ENCODE results near the gene SEC61A2.

- TF ChIP-seq CTCF (IDR thresholded peaks at IDR 0.05; ENCODE audit: insufficient read depth, low read length): no peak
- TF ChIP-seq GABPA (IDR thresholded peaks at IDR 0.05; ENCODE audit: low read depth): no peak
- TF ChIP-seq POLR2AphosphoS5 (IDR thresholded peaks at IDR 0.05; ENCODE audit: low read depth): no peak
- no peak for TF ChIP-seq SPI1 (IDR thresholded peaks at IDR 0.05; ENCODE audit: borderline replicate concordance, low read depth)
- no peak for TF ChIP-seq REST (IDR thresholded peaks at IDR 0.05; ENCODE audit: insufficient replicate concordance, low read depth)
Measured at GRCh38 chr10:12150163-12150562, 20.7 kb downstream of the SEC61A2 start.
